DOHH2 (cell line): ENCODE data around the gene DYNC2H1.
"Not testable (repeated sequence)": the region's sequence is repeated elsewhere in the genome, so short reads cannot be mapped to it uniquely, and the experiment has no call there.

Experiments used
- EZH2phosphoT487 ChIP-seq: fragments of 200-600 bp; sonication (generic); IDR thresholded peaks from 2 replicates; pipeline ENCODE4 v1.6.1; 2017; ENCODE audit warnings: borderline replicate concordance, mild to moderate bottlenecking, antibody characterized with exemption, low read length, moderate library complexity, mixed read lengths
- TF ChIP-seq, protein P1 (sequence below): fragments of 200-600 bp; sonication (generic); IDR thresholded peaks from one replicate; pipeline ENCODE4 v1.5.1; 2014; ENCODE audit warnings: antibody characterized with exemption, mild to moderate bottlenecking, low read depth, low read length; ENCODE audit not compliant: poor library complexity, severe bottlenecking

DNA sequence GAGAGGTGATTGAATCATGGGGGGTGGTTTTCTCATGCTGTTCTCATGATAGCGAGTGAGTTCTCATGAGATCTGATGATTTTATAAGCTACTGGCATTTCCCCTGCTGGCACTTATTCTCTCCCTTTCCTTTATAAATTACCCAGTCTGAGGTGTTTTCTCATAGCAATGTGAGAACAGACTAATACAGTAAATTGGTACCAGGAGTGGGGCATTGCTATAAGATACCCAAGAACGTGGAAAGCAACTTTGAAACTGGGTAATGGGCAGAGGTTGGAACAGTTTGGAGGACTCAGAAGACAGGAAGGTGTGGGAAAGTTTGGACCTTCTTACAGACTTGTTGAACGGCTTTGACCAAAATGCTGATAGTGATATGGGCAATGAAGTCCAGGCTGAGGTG, 265.0 kb downstream of the DYNC2H1 start:
- TF ChIP-seq, protein P1, sequence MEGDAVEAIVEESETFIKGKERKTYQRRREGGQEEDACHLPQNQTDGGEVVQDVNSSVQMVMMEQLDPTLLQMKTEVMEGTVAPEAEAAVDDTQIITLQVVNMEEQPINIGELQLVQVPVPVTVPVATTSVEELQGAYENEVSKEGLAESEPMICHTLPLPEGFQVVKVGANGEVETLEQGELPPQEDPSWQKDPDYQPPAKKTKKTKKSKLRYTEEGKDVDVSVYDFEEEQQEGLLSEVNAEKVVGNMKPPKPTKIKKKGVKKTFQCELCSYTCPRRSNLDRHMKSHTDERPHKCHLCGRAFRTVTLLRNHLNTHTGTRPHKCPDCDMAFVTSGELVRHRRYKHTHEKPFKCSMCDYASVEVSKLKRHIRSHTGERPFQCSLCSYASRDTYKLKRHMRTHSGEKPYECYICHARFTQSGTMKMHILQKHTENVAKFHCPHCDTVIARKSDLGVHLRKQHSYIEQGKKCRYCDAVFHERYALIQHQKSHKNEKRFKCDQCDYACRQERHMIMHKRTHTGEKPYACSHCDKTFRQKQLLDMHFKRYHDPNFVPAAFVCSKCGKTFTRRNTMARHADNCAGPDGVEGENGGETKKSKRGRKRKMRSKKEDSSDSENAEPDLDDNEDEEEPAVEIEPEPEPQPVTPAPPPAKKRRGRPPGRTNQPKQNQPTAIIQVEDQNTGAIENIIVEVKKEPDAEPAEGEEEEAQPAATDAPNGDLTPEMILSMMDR, result not testable (repeated sequence)
- TF ChIP-seq EZH2phosphoT487, result not testable (repeated sequence)
